Measurements from ENCODE around the gene SBNO2.

DNA sequence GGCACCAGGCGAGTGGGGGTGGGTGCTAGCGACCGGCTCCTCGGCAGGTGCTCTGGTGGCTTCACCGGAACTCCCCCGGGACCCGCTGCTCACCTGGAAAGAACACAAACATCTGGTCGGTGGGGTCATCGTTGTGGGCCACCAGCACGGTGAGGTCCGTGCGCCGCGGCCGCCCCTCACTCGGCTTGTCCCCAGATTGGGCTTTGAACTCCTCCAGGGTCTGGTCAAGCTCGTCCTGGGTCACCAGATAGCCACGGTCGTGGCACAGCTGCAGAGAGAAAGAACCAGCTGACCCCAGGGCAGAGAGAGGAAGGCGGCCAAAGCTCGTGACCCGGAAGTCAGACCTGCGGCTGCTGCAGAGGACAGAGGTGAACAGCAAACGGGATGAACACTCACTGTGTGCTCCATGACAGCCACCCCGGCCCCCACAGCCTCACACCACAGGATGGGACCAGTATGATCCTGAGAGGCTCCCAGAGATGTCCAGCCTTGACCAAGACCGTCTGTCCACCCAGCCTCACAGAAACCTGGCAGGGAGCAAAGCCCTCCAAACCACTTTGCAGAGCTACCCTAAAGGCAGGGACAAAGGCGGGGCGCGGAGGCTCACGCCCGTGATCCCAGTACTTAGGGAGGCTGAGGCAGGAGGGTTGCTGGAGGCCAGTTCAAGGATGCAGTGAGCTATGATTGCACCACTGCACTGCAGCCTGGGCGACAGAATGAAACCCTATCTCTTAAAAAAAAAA lies 80.1 kb downstream of the SBNO2 start:
- TF ChIP-seq, protein P1, sequence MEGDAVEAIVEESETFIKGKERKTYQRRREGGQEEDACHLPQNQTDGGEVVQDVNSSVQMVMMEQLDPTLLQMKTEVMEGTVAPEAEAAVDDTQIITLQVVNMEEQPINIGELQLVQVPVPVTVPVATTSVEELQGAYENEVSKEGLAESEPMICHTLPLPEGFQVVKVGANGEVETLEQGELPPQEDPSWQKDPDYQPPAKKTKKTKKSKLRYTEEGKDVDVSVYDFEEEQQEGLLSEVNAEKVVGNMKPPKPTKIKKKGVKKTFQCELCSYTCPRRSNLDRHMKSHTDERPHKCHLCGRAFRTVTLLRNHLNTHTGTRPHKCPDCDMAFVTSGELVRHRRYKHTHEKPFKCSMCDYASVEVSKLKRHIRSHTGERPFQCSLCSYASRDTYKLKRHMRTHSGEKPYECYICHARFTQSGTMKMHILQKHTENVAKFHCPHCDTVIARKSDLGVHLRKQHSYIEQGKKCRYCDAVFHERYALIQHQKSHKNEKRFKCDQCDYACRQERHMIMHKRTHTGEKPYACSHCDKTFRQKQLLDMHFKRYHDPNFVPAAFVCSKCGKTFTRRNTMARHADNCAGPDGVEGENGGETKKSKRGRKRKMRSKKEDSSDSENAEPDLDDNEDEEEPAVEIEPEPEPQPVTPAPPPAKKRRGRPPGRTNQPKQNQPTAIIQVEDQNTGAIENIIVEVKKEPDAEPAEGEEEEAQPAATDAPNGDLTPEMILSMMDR (IDR thresholded peaks at IDR 0.05; ENCODE audit: low read length), result no peak
- no peak for TF ChIP-seq EZH2 (optimal IDR thresholded peaks at IDR 0.05; ENCODE audit: low read depth, low read length)
